Measurements from ENCODE around the gene KLC3.

KLC3 gene

GRCh38 chr19:45361608-45362007 lies 21.1 kb downstream of the KLC3 start:
- H3K27ac ChIP-seq (ENCODE audit: low read depth, low read length): no peak overlapping the region
- TF ChIP-seq, protein P1, sequence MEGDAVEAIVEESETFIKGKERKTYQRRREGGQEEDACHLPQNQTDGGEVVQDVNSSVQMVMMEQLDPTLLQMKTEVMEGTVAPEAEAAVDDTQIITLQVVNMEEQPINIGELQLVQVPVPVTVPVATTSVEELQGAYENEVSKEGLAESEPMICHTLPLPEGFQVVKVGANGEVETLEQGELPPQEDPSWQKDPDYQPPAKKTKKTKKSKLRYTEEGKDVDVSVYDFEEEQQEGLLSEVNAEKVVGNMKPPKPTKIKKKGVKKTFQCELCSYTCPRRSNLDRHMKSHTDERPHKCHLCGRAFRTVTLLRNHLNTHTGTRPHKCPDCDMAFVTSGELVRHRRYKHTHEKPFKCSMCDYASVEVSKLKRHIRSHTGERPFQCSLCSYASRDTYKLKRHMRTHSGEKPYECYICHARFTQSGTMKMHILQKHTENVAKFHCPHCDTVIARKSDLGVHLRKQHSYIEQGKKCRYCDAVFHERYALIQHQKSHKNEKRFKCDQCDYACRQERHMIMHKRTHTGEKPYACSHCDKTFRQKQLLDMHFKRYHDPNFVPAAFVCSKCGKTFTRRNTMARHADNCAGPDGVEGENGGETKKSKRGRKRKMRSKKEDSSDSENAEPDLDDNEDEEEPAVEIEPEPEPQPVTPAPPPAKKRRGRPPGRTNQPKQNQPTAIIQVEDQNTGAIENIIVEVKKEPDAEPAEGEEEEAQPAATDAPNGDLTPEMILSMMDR (IDR thresholded peaks at IDR 0.05; ENCODE audit: insufficient read depth, low read length, poor library complexity, severe bottlenecking): no peak
- no peak for TF ChIP-seq EZH2phosphoT487 (conservative IDR thresholded peaks at IDR 0.05; ENCODE audit: low read length)
- H3K4me2 ChIP-seq (ENCODE audit: low read depth, low read length, poor library complexity, severe bottlenecking): no peak overlapping the region
- no peaks in the 10 kb centered on the region for H4K20me1 ChIP-seq (ENCODE audit: low read depth, low read length)
- no peak overlapping the region for H3K9ac ChIP-seq (ENCODE audit: low read length)
- H3K4me3 ChIP-seq (ENCODE audit: insufficient read depth, low read length, poor library complexity, severe bottlenecking): no peak overlapping the region
- no peaks in the 10 kb centered on the region for H3K79me2 ChIP-seq (ENCODE audit: insufficient read depth, low read length)
- H3K9me3 ChIP-seq (ENCODE audit: insufficient read depth, low read length): no peaks in the 10 kb centered on the region
- no peaks in the 10 kb centered on the region for H3F3A ChIP-seq (ENCODE audit: insufficient read depth)
- H2AFZ ChIP-seq (ENCODE audit: low read depth, low read length, severe bottlenecking): no peak overlapping the region
- H3K36me3 ChIP-seq (ENCODE audit: low read length): no peaks in the 10 kb centered on the region
- H3K27me3 ChIP-seq (ENCODE audit: low read length): no peaks in the 10 kb centered on the region
- H3K9me2 ChIP-seq (replicated peaks; ENCODE audit: insufficient read depth, low read length): no peaks in the 10 kb centered on the region

GRCh38 chr19:45362291-45362690 lies 21.7 kb downstream of the KLC3 start:
- no peak overlapping the region for H3K4me2 ChIP-seq (ENCODE audit: low read depth, low read length, poor library complexity, severe bottlenecking)
- no peaks in the 10 kb centered on the region for H3K9me3 ChIP-seq (ENCODE audit: insufficient read depth, low read length)
- no peaks in the 10 kb centered on the region for H3K79me2 ChIP-seq (ENCODE audit: insufficient read depth, low read length)
- no peak overlapping the region for H3K9ac ChIP-seq (ENCODE audit: low read length)
- H3K36me3 ChIP-seq (ENCODE audit: low read length): no peaks in the 10 kb centered on the region
- no peak overlapping the region for H3K27ac ChIP-seq (ENCODE audit: low read depth, low read length)
- no peaks in the 10 kb centered on the region for H4K20me1 ChIP-seq (ENCODE audit: low read depth, low read length)
- no peak for TF ChIP-seq EZH2phosphoT487 (conservative IDR thresholded peaks at IDR 0.05; ENCODE audit: low read length)
- TF ChIP-seq, protein P1 (IDR thresholded peaks at IDR 0.05; ENCODE audit: insufficient read depth, low read length, poor library complexity, severe bottlenecking): no peak
- H2AFZ ChIP-seq (ENCODE audit: low read depth, low read length, severe bottlenecking): no peak overlapping the region
- H3F3A ChIP-seq (ENCODE audit: insufficient read depth): no peaks in the 10 kb centered on the region
- no peak overlapping the region for H3K4me3 ChIP-seq (ENCODE audit: insufficient read depth, low read length, poor library complexity, severe bottlenecking)
- H3K9me2 ChIP-seq (replicated peaks; ENCODE audit: insufficient read depth, low read length): no peaks in the 10 kb centered on the region
- H3K27me3 ChIP-seq (ENCODE audit: low read length): no peaks in the 10 kb centered on the region

- Histone ChIP-seq H2AFZ (ENCODE audit: low read depth, low read length, severe bottlenecking) (no peak overlapping the region), H3K9ac (ENCODE audit: low read length) (no peak overlapping the region), H3F3A (ENCODE audit: insufficient read depth) (no peaks in the 10 kb centered on the region), H3K27ac (ENCODE audit: low read depth, low read length) (no peak overlapping the region), H4K20me1 (ENCODE audit: low read depth, low read length) (no peaks in the 10 kb centered on the region), H3K9me3 (ENCODE audit: insufficient read depth, low read length) (no peaks in the 10 kb centered on the region), H3K4me3 (ENCODE audit: insufficient read depth, low read length, poor library complexity, severe bottlenecking) (no peak overlapping the region), H3K4me2 (ENCODE audit: low read depth, low read length, poor library complexity, severe bottlenecking) (no peak overlapping the region), H3K36me3 (ENCODE audit: low read length) (no peaks in the 10 kb centered on the region), H3K79me2 (ENCODE audit: insufficient read depth, low read length) (no peaks in the 10 kb centered on the region), H3K27me3 (ENCODE audit: low read length) (no peaks in the 10 kb centered on the region), H3K9me2 (replicated peaks; ENCODE audit: insufficient read depth, low read length) (no peaks in the 10 kb centered on the region)
- TF ChIP-seq, protein P1 (IDR thresholded peaks at IDR 0.05; ENCODE audit: insufficient read depth, low read length, poor library complexity, severe bottlenecking): no peak
- no peak for TF ChIP-seq EZH2phosphoT487 (conservative IDR thresholded peaks at IDR 0.05; ENCODE audit: low read length)
These were observed 23.4 kb downstream of the KLC3 start for GRCh38 chr19:45363861-45364459.
